Spleen (tissue), 7 donors: ENCODE results near the gene HMHB1.

ENCODE experiments used
- CTCF ChIP-seq, 11 experiments: fragments of 200-600 bp in 7 of 11; fragments of 450-650 bp in 4 of 11; sonication (generic) in 4 of 11; IDR thresholded peaks in 8 of 11; conservative IDR thresholded peaks in 3 of 11; 1 replicate in 7 of 11; 2 replicates in 4 of 11; pipeline versions ENCODE4 v1.4.0 to v1.8.0; 2016 to 2021; ENCODE audit warnings: antibody characterized with exemption in 11 of 11, inconsistent platforms in 4 of 11, mild to moderate bottlenecking in 1 of 11
- POLR2A ChIP-seq, 3 donors: fragments of 450-650 bp; IDR thresholded peaks; one replicate each; pipeline ENCODE4 v1.5.1; 2017; ENCODE audit warnings: antibody characterized with exemption in 3 of 3, mild to moderate bottlenecking in 1 of 3
- POLR2AphosphoS5 ChIP-seq, 3 donors: sonication (generic); formaldehyde crosslinking; IDR thresholded peaks; one replicate each; pipeline ENCODE4 v1.5.1; 2017; ENCODE audit warnings: antibody characterized with exemption in 3 of 3
- donor health status: DM: no; HTN: no; CAD: no; lungs with moderate emphysema.
- donor health status: DM: no; HTN: no; CAD: no.
- donor health status: DM: no; HTN: no; CAD: no.

GRCh38 chr5:143865426-143866025, 53.6 kb downstream of the HMHB1 start:
- TF ChIP-seq CTCF (IDR thresholded peaks at IDR 0.05 in 8 of 11, conservative IDR thresholded peaks at IDR 0.05 in 3 of 11) (no peak), POLR2A (IDR thresholded peaks at IDR 0.05) (no peak), POLR2AphosphoS5 (IDR thresholded peaks at IDR 0.05) (no peak)
